HG03066 (cell line): ENCODE data around the gene YTHDF2.

ENCODE experiments used
- ATAC-seq: cut with Tn5 transposase; IDR thresholded peaks from one replicate; pipeline ENCODE4 v1.9.1; 2021; ENCODE audit warnings: low read depth; ENCODE audit not compliant: unreplicated experiment

Gene YTHDF2

DNA sequence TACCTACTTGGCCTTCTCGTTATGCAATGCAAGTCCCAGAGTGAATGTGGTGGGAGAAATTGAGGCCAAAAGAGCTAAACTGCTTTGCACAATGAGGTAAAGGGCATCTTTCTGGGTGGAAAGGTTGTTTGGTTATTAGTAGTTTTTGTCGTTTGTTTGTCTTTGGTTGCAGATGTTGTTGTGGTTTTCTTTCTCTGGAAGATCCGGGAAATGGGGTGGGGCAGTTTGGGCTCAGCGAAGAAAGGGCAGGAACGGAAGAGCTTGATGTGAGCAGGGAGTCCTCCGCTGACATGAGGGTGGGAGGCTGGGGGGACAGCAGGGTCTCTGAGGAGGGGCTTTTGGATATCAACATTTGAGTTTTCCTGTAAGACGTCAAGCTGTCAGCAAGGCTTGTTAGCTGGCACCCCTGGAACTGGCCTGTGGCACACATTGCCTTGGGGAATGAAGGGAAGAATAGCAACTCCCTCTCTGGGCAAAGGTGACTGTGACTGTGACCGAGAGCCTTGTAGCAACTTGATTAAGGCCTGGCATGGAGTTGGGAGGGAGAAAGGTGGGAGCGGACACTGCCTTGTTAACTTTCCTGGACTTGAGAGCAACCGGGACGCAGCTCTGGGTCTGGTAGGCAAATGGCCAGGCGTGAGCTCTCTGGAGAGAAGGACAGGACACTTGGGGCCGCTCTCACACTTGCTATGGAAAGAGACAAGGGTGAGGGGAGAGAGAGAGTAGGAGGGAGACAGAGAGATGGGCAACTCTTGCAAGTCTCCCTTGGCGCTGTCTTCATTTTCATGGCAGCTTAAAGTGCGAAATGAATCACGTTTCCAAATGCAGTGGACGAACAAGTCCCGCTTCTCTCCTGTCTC is 59.8 kb downstream of the YTHDF2 start:
- ATAC-seq = no peak

DNA sequence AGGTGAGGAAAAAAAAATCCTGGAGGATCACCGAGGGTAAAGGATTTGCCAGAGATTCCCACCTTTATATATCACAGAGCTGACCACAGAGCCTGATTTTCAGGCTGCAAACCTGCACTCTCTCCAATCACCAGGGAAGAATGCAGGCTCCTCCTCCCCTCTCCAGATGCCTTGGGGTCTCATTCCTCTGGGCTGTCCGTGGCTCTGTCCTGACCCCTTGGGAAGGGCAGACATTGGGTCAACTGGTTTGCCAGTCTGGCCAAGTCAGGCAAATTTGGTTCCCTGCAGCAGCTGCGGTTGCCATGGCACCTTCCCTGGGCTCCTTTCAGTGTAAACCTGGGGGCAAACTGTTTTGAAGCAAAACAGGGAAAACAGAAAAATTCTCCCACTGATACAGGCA is 63.6 kb downstream of the YTHDF2 start:
- ATAC-seq = no peak

DNA sequence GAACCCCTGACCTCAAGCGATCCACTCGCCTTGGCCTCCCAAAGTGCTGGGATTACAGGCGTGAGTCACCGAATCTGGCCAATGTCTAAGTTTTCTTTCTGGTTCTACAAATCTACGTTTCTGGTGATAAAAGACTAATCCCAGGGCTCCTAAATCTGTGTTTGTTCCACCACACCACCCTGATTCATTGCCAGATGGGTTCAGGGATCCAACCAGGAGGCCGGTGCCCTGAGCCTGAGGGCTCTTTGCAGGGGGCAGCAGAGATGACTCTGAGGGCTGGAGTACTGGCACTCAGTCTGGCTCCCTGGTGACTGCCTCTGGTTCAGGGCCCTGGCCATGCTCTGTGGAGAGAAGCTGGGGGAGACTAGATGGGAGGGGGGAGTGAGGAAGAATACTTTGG is 64.7 kb downstream of the YTHDF2 start:
- no peak for ATAC-seq

DNA sequence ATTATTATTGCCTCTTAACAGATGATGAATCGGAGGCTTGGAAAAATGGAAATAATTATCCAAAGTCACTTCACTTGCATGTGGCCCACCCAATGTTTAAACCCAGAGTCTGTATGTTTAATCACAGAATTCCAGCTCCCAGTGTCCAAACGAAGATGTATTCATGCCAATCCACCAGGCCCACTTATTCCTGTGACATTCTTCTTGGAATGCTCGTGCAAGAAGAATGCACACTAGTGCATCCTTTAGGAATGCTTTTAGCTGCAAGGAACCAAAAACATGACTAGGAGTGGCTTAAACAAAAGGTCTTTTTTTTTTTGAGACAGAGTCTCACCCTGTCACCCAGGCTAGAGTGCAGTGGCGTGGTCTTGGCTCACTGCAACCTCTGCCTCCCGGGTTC is 66.3 kb downstream of the YTHDF2 start:
- ATAC-seq = no peak

DNA sequence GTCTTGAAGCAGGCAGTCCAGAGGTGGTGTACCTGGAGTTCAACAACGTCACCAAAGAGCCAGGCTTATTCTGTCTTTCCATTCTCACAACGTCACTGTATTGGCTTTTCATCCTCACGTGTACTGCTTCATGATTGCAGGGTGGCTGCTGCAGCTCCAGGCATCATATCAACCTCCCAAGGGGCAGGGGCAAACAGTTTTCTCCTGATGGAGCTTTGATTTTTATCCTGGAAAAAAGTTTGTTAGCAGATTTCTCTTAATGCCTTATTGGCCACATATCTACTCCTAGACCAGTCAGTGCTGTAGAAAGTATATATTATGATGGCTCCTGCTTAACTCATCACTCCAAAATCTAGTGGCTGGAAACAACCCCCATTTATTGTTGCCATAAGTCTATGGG is 66.9 kb downstream of the YTHDF2 start:
- ATAC-seq = no peak

DNA sequence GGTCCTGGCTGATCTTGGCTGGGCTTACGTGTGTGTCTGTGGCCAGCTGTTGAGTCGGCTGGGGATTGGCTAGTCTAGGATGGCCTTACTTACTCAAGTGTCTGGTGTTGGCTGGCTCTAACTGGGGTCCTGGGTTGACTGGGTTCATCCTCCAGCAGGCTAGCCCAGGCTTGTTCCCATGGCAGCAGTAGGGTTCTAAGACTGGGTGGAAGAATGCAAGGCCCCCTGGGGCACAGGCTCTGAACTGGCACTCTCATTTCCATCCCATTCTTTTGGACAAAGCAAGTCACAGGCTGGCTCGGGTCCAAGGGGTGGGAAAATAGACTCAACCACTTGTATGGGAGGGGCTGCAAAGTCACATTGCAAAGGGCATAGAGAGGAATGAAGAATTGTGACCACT is 67.3 kb downstream of the YTHDF2 start:
- no peak for ATAC-seq

DNA sequence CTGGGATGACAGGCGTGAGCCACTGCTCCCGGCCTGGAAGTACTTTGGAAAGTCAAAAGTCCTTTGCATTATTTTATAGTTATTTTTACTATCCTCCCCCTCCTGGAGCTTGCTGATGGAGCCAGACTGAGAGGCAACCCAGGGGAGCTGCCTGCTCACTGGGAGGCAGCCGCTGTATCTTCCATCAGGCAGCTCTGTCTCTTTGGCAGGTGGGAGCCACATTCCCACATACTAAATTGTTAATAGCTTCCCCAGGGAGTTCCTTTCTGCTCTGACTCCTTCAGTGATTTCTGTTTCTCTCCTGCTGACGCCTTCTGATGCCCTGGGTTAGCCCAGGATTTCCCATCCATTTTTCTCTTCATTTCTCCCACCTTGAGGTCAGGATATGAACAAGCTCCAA is 70.3 kb downstream of the YTHDF2 start:
- ATAC-seq = no peak

DNA sequence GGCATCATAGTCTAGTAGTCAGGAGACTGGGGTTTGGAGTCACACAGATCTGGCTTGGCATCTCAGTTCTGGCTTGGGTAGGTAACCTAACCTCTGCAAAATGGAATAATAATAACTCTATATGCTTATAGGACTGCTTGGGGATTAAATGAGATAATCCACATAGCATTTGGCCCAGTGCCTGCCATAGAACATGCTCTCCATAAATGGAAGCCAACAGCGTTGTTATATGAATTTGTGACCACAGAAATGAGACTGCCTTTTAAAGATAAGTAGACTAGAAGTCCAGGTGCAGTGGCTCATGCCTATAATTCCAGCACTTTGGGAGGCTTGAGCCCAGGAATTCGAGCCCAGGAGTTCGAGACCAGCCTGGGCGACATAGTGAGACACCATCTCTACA is 71.2 kb downstream of the YTHDF2 start:
- ATAC-seq = no peak

DNA sequence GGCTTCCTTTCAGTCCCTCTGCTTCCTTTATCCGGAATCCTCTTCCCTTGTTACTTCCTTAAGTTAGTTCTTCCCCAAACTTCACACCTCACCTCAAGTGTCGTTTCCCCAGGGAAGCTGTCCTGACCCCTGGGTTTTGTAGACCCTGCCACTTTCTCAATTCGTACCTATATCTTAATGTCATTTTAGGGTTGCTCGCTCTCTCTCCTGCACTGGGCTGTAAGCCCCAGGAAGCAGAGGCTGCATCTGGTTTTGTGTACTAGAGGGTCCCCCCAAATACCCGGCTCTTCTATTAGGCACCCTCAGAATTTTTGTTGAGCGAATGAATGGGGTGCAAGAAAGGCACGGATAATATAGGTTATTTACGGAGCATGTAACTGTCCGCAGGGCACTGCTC is 74.6 kb downstream of the YTHDF2 start:
- ATAC-seq = no peak

DNA sequence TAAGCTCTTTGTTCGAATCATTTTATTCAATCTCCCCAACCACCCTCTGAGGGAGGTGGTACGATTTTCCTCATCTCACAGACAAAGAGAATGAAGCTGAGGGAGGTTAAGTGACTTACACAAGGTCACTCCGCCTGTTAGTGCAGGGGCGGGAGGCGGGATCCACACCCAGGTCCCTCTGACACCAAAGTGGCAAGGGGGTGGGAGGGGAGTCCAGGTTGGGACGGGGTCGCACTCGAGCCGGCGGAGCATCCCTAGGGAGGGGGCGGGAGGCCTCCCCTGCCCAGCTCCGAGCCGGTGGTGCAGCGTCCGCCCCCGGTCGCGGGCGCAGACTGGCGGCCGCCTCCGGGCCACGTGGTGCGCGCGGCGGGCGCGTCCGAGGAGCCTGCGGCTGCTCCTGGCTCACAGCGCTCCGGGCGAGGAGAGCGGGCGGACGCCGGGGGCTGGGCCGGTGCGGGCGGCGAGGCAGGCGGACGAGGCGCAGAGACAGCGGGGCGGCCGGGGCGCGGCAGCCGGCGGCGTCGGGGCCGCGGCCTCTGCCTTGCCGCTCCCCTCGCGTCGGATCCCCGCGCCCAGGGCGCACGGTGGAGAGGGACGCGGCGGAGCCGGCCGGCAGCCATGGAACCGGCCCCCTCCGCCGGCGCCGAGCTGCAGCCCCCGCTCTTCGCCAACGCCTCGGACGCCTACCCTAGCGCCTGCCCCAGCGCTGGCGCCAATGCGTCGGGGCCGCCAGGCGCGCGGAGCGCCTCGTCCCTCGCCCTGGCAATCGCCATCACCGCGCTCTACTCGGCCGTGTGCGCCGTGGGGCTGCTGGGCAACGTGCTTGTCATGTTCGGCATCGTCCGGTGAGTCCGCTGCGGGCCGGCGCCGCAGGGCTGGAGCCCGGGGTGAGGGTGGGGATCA is 75.3 kb downstream of the YTHDF2 start, which contains the start of gene OPRD1:
Gene OPRD1 (plus strand): TSS at position 405 of the 903 bp plus-strand sequence. CDS start 214 bp downstream, at position 619.
- no peak for ATAC-seq

DNA sequence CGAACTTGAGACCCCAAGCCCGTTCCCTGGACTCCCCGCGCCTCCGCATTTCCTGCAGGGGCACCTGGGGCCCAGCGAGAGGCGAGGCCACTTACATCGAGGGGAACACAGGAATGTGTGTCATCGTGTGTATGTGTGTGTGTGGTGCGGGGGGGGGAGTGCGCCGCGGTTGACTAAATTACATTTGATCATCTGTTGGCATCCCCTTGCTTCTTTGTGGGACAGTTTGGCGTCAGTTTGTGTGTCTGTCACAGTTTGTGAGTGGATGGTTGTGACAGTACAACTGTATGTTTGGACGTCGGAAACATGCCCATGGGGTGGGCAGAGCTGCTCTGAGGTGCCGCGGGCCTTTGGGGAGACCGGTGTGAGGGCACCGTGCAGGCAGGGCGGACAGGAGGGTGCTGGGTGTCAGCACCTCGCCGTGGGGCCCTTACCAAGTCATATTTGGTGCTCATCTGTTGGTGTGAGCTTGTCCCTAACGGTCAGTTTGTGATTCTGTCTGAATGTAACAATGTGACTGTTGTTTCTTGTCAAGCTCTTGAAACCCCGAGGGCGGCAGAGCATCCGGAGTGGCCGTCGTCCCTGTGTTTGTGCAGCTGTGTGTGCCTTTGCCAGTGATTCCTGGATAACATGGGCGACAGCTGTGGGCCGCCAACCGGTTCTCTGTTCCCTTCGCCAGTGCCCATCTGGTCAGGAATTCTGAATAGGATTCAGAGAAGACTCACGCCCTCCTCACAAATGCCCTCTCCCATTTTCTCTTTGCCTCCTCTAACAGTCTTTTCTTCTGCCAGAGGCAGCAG is 76.1 kb downstream of the YTHDF2 start:
- ATAC-seq = no peak

DNA sequence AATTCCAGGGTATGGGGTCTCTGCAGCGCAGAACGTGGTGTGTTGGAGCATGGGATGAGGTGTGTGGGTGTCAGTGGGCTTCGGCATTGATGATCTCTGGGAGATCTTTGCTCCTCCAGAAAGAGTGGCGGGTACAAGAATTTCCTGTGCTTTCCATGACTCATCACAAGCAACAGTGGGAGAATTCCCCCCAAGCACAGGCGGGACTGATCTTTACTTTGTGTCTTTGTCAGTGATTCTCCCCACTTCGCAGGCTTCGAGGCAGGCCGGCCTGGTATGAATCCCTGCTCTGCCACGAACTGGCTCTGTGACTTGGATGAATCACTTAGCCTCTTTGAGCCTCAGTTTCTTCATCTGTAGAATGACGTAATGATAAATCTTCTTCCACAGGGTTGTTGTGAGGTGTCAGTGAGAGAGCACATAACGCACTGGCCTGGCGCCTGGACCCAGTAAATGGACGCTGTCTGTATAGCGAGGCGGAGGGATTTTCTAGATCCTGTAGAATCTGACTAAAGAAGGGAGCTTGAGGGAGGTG is 77.3 kb downstream of the YTHDF2 start:
- no peak for ATAC-seq

DNA sequence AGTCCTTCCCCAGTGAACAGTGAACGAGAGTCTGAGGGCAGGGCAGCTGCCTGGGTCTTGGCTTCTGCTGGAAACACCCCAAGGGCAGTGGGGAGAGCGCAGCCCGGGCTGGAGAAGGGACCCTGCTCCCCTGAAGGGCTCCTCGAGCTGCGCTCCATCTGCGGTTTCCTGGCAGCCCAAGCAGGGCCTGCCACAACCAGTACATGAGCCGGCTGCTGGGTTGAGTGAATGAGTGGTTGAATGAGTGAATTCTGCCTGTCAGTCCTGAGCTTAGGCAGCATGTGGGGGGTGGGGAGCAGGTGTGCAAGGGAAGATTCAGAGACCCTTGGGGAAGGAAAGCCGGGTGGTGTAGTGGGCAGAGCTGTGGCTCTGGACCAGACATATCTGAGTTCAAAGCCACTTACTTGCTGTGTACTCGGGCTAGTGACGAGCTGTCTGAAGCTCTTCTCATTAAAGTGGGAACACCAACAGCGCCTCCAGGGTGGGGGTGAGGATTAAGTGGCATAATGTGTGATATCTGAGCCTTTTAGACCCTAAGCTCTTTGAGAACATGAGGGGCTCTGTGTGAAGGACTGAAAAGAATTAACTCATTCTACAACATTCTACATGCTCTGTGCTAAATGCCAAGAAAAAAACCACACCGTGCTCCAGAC is 78.9 kb downstream of the YTHDF2 start:
- no peak for ATAC-seq

DNA sequence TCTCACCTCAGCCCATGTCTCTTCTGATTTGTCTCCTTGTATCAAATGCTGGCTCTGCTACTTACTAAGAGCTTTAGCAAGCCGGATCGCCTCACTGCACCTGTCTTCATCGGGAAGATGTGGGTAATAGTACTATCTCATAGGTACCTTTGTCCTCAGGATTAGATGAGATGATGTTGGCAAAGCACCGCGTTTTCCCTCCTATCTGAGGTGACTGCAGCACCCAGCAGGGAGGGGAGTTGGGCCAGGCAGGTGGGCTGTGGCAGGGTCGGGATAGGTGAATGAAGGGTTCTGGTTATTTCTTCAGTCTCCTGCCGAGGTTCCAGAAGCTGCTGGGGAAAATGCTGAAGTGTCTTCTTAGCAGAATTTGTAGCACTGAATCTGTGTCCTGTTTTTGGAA is 80.4 kb downstream of the YTHDF2 start:
- no peak for ATAC-seq

DNA sequence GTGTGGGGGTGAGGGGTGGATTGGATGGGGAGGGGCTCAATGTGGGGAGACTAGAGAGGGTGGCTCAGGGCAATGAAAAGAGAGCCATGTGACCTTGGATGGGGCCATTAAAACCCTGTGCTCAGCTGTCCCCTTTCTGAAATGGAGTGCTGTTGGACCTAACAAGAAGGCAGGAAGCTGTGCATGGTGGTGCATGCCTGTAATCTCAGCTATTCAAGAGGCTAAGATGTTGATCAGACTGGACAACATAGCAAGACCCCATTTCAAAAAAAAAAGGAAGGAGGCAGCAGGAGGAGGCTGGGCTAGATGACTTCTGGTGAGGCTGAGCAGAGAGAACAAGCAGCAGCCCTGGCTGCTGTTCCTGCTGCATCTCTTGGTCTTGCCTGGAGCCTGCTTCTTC is 82.3 kb downstream of the YTHDF2 start:
- no peak for ATAC-seq
